Esophagus muscularis mucosa (tissue), 4 donors: ENCODE data around the gene RASD1. TPM values are rescaled to one million over a fixed set of nuclear protein-coding genes. Genes with fewer than 3 reads are reported as not detected.
"Not testable (repeated sequence)": the region's sequence is repeated elsewhere in the genome, so short reads cannot be mapped to it uniquely, and the experiment has no call there.

Experiments used
- DNase-seq: peaks from one replicate; pipeline ENCODE4 v3.0.0-alpha.2; 2017; ENCODE audit errors: extremely low spot score
- H3K27ac ChIP-seq, 4 donors: fragments of 200-600 bp; sonication (generic); replicated peaks in 1 of 4; 1 replicate in 3 of 4; 2 replicates in 1 of 4; pipeline ENCODE4 v1.5.1; 2016 to 2019; ENCODE audit warnings: mild to moderate bottlenecking in 1 of 4
- H3K27me3 ChIP-seq, 4 donors: fragments of 200-600 bp; sonication (generic); one replicate each; pipeline versions ENCODE4 v1.5.1 to v1.6.0; 2016 to 2019
- H3K36me3 ChIP-seq, 4 donors: fragments of 200-600 bp; sonication (generic); one replicate each; pipeline ENCODE4 v1.5.1; 2016 to 2019
- H3K4me1 ChIP-seq, 4 donors: fragments of 200-600 bp; sonication (generic); one replicate each; pipeline ENCODE4 v1.5.1; 2016 to 2019
- H3K4me3 ChIP-seq, 4 donors: fragments of 200-600 bp; sonication (generic); 1 replicate in 2 of 4; 2 replicates in 2 of 4; pipeline ENCODE4 v1.5.1; 2016 to 2019; ENCODE audit warnings: mild to moderate bottlenecking in 4 of 4, moderate library complexity in 1 of 4
- H3K9me3 ChIP-seq, 4 donors: fragments of 200-600 bp; sonication (generic); 1 replicate in 3 of 4; 2 replicates in 1 of 4; pipeline ENCODE4 v1.5.1; 2016 to 2019
- EP300 ChIP-seq: sonication (generic); formaldehyde crosslinking; IDR thresholded peaks from one replicate; pipeline ENCODE4 v1.6.1; 2017; ENCODE audit warnings: antibody characterized with exemption
- POLR2A ChIP-seq: fragments of 450-650 bp; IDR thresholded peaks from one replicate; pipeline ENCODE4 v1.6.1; 2017; ENCODE audit warnings: antibody characterized with exemption, moderate library complexity, mild to moderate bottlenecking, low read depth
- POLR2AphosphoS5 ChIP-seq, 2 donors: sonication (generic); formaldehyde crosslinking; IDR thresholded peaks; one replicate each; pipeline ENCODE4 v1.6.1; 2017; ENCODE audit warnings: antibody characterized with exemption in 2 of 2
- WGBS: methylation state at CpG from one replicate; pipeline ENCODE4 v1.1.5; 2018; 5-methylcytosine and 5-hydroxymethylcytosine counted together
- intact Hi-C: fragments of 100-400 bp; cut with DNase I; formaldehyde crosslinking; loops from one replicate; pipeline ENCODE4 v1.15.1; 2023
- total RNA-seq, 4 donors: library from RNA; depleted of rRNA; stranded (reverse); fragments of >200 nt; gene quantifications; one replicate each; pipeline versions ENCODE4 v1.1.0 to v1.2.1, GENCODE V29; 2016
- TF ChIP-seq, protein P1 (sequence below), 3 experiments: fragments of 200-600 bp in 2 of 3; fragments of 450-650 bp in 1 of 3; sonication (generic) in 2 of 3; IDR thresholded peaks; one replicate each; pipeline ENCODE4 v1.5.1; 2017 to 2019; ENCODE audit warnings: antibody characterized with exemption in 3 of 3, mild to moderate bottlenecking in 2 of 3, moderate library complexity in 1 of 3

RASD1 gene
- total RNA-seq, 4 donors from 2014 or later, result 5.0 to 17.9 (median 13.3) TPM

DNA sequence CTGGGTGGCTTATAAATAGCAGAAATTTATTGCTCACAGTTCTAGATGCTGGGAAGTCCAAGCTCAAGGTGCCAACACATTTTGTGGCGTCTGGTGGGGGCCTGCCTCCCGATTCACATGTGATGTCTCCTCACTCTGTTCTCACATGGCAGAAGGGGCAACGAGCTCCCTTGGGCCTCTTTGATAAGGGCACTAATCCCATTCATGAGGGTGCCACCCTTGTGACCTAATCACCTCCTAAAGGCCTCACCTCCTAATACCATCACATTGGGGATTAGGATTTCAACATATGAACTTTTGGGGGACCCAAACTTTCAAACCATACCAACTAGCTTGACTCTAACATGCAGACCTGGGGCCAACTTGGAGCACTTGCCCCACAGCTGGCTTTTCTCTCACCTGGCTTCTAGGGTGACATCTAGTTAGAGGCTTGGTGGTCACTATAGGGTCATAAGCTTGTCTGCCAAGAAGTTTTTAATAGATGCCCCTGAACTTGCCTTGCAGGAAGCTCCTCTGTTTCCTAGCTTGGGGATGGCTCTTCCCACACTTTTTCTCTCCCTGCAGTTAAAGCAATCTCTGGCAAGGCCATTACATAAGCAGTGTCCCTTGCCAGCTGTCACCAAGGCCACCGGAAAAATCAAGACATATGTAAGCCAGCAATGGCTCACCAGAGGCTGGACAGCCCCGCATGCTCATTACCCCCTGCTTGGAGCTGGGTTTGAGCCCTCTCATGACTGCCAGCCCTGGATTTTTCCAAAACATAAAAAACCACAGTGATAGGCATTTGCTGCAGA lies 27.8 kb downstream of the RASD1 start:
- Histone ChIP-seq H3K27me3 (peaks cover 0 to 63% (median 0%) of the 10 kb centered on the region in 4 donors), H3K27ac (no peak overlapping the region), H3K4me3 (no peak overlapping the region), H3K9me3 (no peaks in the 10 kb centered on the region), H3K36me3 (no peaks in the 10 kb centered on the region), H3K4me1 (no peaks in the 10 kb centered on the region)
- intact Hi-C loops, result no loop called here
- no peak for DNase-seq
- TF ChIP-seq POLR2AphosphoS5 (IDR thresholded peaks at IDR 0.05) (no peak), POLR2A (no peak), EP300 (no peak)
- TF ChIP-seq, protein P1, sequence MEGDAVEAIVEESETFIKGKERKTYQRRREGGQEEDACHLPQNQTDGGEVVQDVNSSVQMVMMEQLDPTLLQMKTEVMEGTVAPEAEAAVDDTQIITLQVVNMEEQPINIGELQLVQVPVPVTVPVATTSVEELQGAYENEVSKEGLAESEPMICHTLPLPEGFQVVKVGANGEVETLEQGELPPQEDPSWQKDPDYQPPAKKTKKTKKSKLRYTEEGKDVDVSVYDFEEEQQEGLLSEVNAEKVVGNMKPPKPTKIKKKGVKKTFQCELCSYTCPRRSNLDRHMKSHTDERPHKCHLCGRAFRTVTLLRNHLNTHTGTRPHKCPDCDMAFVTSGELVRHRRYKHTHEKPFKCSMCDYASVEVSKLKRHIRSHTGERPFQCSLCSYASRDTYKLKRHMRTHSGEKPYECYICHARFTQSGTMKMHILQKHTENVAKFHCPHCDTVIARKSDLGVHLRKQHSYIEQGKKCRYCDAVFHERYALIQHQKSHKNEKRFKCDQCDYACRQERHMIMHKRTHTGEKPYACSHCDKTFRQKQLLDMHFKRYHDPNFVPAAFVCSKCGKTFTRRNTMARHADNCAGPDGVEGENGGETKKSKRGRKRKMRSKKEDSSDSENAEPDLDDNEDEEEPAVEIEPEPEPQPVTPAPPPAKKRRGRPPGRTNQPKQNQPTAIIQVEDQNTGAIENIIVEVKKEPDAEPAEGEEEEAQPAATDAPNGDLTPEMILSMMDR (IDR thresholded peaks at IDR 0.05), result no peak
- 83% methylated on average over 5 of the region's 5 CpGs for WGBS

DNA sequence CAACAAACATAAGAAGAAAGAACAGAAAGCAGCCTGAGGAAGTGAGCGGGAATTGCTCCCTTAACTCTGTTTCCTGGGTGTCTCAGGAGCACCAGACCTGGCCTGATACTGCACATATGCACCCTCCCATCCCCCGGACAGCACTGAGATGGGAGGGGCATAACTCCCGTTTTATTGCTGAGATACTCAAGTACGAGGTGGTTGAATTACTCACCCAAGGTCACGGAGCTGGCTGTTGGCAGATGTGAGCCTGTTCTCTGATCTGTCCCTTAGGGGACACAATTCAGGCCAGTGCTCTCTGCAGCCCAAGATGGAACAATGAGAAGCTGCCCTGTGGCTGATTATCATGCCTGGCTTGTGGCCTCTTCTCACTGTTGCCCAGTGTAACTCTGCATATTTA lies 28.5 kb downstream of the RASD1 start:
- 66% methylated on average over 5 of the region's 5 CpGs for WGBS
- no peaks in the 10 kb centered on the region for H3K9me3 ChIP-seq
- H3K4me1 ChIP-seq, result no peaks in the 10 kb centered on the region
- peaks cover 0 to 63% (median 0%) of the 10 kb centered on the region in 4 donors for H3K27me3 ChIP-seq
- H3K36me3 ChIP-seq, result no peaks in the 10 kb centered on the region
- no peak for DNase-seq
- TF ChIP-seq, protein P1 (IDR thresholded peaks at IDR 0.05), result no peak
- TF ChIP-seq POLR2A (no peak), EP300 (no peak), POLR2AphosphoS5 (IDR thresholded peaks at IDR 0.05) (no peak)
- H3K4me3 ChIP-seq, result no peak overlapping the region
- no peak overlapping the region for H3K27ac ChIP-seq
- intact Hi-C loops, result no loop called here

DNA sequence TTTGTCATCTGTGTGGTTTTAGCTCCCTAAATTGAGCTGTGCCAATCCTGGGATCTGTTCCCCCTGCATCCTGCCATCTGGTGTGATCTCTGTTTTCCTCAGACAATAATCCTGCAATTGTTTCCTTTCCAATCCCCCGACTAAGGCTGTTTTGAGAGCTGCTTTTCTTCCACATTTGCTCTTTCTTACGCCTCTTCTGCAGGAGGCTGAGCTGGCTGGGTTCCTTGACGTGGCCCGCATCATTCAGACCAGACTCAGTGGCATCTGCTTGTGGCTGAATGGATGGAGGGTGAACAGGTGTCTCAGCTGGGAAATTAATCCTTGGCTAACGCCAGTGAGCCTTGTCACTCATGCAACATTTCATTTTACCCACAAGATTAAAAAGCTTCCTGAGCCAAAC lies 29.2 kb downstream of the RASD1 start:
- no peaks in the 10 kb centered on the region for H3K36me3 ChIP-seq
- DNase-seq, result no peak
- no peak overlapping the region for H3K4me3 ChIP-seq
- intact Hi-C loops, result no loop called here
- H3K4me1 ChIP-seq, result no peaks in the 10 kb centered on the region
- H3K9me3 ChIP-seq, result no peaks in the 10 kb centered on the region
- H3K27me3 ChIP-seq, result peaks cover 0 to 63% (median 0%) of the 10 kb centered on the region in 4 donors
- H3K27ac ChIP-seq, result no peak overlapping the region
- 70% methylated on average over 5 of the region's 5 CpGs for WGBS
- TF ChIP-seq POLR2A, result no peak
- no peak for TF ChIP-seq POLR2AphosphoS5 (IDR thresholded peaks at IDR 0.05)
- TF ChIP-seq, protein P1 (IDR thresholded peaks at IDR 0.05), result no peak
- TF ChIP-seq EP300, result no peak

DNA sequence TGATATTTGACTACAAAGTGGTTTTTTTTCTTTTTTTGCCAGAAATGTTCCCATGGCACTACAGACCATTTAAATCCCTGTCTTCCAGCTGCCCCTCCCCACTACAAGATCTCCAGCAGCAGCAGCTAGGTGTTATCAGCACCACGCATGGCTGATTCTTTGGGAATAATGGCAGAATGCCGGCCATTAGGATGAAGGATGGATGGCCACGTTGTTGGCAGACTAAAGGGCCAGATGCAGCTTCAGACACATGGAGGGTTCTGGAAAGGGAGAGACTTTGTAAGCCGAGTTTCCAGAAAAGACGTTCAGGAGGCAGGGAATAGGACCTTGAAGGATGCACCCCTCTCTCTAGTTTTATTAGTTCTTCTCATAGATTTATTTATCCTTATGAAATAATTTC lies 29.7 kb downstream of the RASD1 start:
- no peaks in the 10 kb centered on the region for H3K36me3 ChIP-seq
- 58% methylated on average over 5 of the region's 5 CpGs for WGBS
- no peaks in the 10 kb centered on the region for H3K9me3 ChIP-seq
- no peaks in the 10 kb centered on the region for H3K4me1 ChIP-seq
- intact Hi-C loops, result no loop called here
- no peak for DNase-seq
- H3K27ac ChIP-seq, result no peak overlapping the region
- TF ChIP-seq, protein P1 (IDR thresholded peaks at IDR 0.05), result no peak
- TF ChIP-seq POLR2A, result no peak
- peaks cover 0 to 63% (median 0%) of the 10 kb centered on the region in 4 donors for H3K27me3 ChIP-seq
- H3K4me3 ChIP-seq, result no peak overlapping the region

DNA sequence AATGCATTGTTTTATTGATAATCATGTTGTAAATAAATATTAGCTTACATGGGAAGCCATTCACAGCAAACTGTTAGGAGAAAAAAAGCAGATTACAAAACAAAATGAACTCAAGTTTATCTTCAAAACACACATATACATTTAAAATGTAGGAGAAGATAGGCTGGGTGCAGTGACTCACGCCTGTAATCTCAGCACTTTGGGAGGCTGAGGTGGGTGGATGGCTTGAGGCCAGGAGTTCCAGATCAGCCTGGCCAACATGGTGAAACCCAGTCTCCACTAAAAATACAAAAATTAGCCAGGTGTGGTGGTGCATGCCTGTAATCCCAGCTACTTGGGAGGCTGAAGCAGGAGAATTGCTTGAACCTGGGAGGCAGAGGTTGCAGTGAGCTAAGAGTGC lies 30.3 kb downstream of the RASD1 start:
- DNase-seq, intact Hi-C loops, H3K27ac ChIP-seq, H3K4me1 ChIP-seq, H3K4me3 ChIP-seq, H3K36me3 ChIP-seq, H3K9me3 ChIP-seq: not testable (repeated sequence)
- WGBS, result 63% methylated on average over 1 of the region's 1 CpG
- peaks cover 0 to 57% (median 0%) of the 10 kb centered on the region in 4 donors for H3K27me3 ChIP-seq
